ENCODE measurements around the gene RRAD.
A peak's percentile ranks its signal among the peaks of the same experiment; 100 is the strongest.
"Not testable (repeated sequence)": the region's sequence is repeated elsewhere in the genome, so short reads cannot be mapped to it uniquely, and the experiment has no call there.

Gene RRAD

GRCh38 chr16:66950437-66950836 lies 25.1 kb upstream of the RRAD start:
- no peak for DNase-seq

GRCh38 chr16:66949472-66949871 lies 24.1 kb upstream of the RRAD start:
- no peak for DNase-seq

GRCh38 chr16:66948837-66949225 lies 23.5 kb upstream of the RRAD start:
- DNase-seq, result no peak

GRCh38 chr16:66948134-66948836 lies 22.9 kb upstream of the RRAD start:
- DNase-seq, result no peak

GRCh38 chr16:66947302-66948065 lies 22.1 kb upstream of the RRAD start:
- DNase-seq, result peak; percentile 79

GRCh38 chr16:66946974-66947301 lies 21.6 kb upstream of the RRAD start:
- DNase-seq, result no peak

- no peak for DNase-seq
Measured at GRCh38 chr16:66946541-66946940, 21.2 kb upstream of the RRAD start.

- no peak for DNase-seq
Measured at GRCh38 chr16:66945939-66946338, 20.6 kb upstream of the RRAD start.

GRCh38 chr16:66944971-66945370 lies 19.6 kb upstream of the RRAD start:
- DNase-seq, result not testable (repeated sequence)

GRCh38 chr16:66944054-66944441 lies 18.7 kb upstream of the RRAD start:
- DNase-seq, result no peak

- no peak for DNase-seq
Measured at GRCh38 chr16:66943426-66944053, 18.2 kb upstream of the RRAD start.

- DNase-seq, result no peak
Measured at GRCh38 chr16:66942981-66943380, 17.6 kb upstream of the RRAD start.

- no peak for DNase-seq
Measured at GRCh38 chr16:66940236-66940635, 14.9 kb upstream of the RRAD start.

- no peak for DNase-seq
Measured at GRCh38 chr16:66939366-66939765, 14.0 kb upstream of the RRAD start.

GRCh38 chr16:66937725-66938337 lies 12.5 kb upstream of the RRAD start:
- no peak for DNase-seq

- no peak for DNase-seq
Measured at GRCh38 chr16:66936889-66937554, 11.7 kb upstream of the RRAD start.

GRCh38 chr16:66936462-66936861 lies 11.1 kb upstream of the RRAD start:
- DNase-seq, result no peak

GRCh38 chr16:66935314-66936011 lies 10.1 kb upstream of the RRAD start, which contains the start of gene CES2:
Gene CES2, plus strand, starts transcription at chr16:66935516. Its CDS starts 120 bp downstream, at chr16:66935636.
- DNase-seq, result no peak

- DNase-seq, result not testable (repeated sequence)
Measured at GRCh38 chr16:66934839-66935313, 9.5 kb upstream of the RRAD start.

- peak; percentile 79 for DNase-seq
Measured at GRCh38 chr16:66934138-66934838, 9.0 kb upstream of the RRAD start, which contains the start of gene CIAO2B. Gene CIAO2B, minus strand, starts transcription at chr16:66934402. Its CDS starts 38 bp downstream, at chr16:66934364.

GRCh38 chr16:66933776-66934137 lies 8.4 kb upstream of the RRAD start:
- no peak for DNase-seq

GRCh38 chr16:66932076-66932475 lies 6.7 kb upstream of the RRAD start:
- no peak for DNase-seq

Measured in fibroblast of upper back skin (primary cell).